MM.1S (cell line): ENCODE measurements around the gene NOTUM.

ENCODE experiments used
- DNase-seq: peaks from one replicate; pipeline ENCODE4 v3.0.0-alpha.2; 2015
- H2AFZ ChIP-seq: fragments of 300-600 bp; sonication (generic); 2 replicates; pipeline ENCODE4 v1.6.0; 2016; ENCODE audit warnings: antibody characterized with exemption, low read length
- H3F3A ChIP-seq: fragments of 300-600 bp; sonication (generic); 2 replicates; pipeline ENCODE4 v1.6.1; 2016; ENCODE audit warnings: mild to moderate bottlenecking, antibody characterized with exemption, low read length, moderate library complexity, mixed read lengths; ENCODE audit not compliant: insufficient read depth
- H3K27ac ChIP-seq: fragments of 300-600 bp; sonication (generic); 2 replicates; pipeline ENCODE4 v1.5.1; 2016; ENCODE audit warnings: mild to moderate bottlenecking, low read length
- H3K27me3 ChIP-seq: fragments of 300-600 bp; sonication (generic); replicated peaks from 2 replicates; pipeline ENCODE4 v1.6.0; 2016; ENCODE audit warnings: low read length; ENCODE audit not compliant: insufficient read depth
- H3K36me3 ChIP-seq: fragments of 300-600 bp; sonication (generic); replicated peaks from 2 replicates; pipeline ENCODE4 v1.6.1; 2016; ENCODE audit warnings: mild to moderate bottlenecking, low read length, mixed read lengths; ENCODE audit not compliant: insufficient read depth
- H3K4me1 ChIP-seq: fragments of 300-600 bp; sonication (generic); 2 replicates; pipeline ENCODE4 v1.6.1; 2016; ENCODE audit warnings: low read length, mixed read lengths
- H3K4me2 ChIP-seq: fragments of 300-600 bp; sonication (generic); 2 replicates; pipeline ENCODE4 v1.6.0; 2016; ENCODE audit warnings: low read depth, low read length
- H3K4me3 ChIP-seq: fragments of 300-600 bp; sonication (generic); 2 replicates; pipeline ENCODE4 v1.5.1; 2016; ENCODE audit warnings: low read length, mixed read lengths
- H3K79me2 ChIP-seq: fragments of 300-600 bp; sonication (generic); 2 replicates; pipeline ENCODE4 v1.6.1; 2016; ENCODE audit warnings: mixed run types, low read length, mixed read lengths
- H3K9ac ChIP-seq: fragments of 300-600 bp; sonication (generic); 2 replicates; pipeline ENCODE4 v1.6.1; 2016; ENCODE audit warnings: low read length, mixed read lengths
- H3K9me2 ChIP-seq: fragments of 300-600 bp; sonication (generic); replicated peaks from 2 replicates; pipeline ENCODE4 v1.6.1; 2016; ENCODE audit warnings: mild to moderate bottlenecking, low read length, mixed read lengths; ENCODE audit not compliant: insufficient read depth
- H3K9me3 ChIP-seq: fragments of 300-600 bp; sonication (generic); replicated peaks from 2 replicates; pipeline ENCODE4 v1.6.1; 2016; ENCODE audit warnings: mild to moderate bottlenecking, low read length, mixed read lengths; ENCODE audit not compliant: insufficient read depth
- H4K20me1 ChIP-seq: fragments of 300-600 bp; sonication (generic); 2 replicates; pipeline ENCODE4 v1.6.1; 2016; ENCODE audit warnings: mild to moderate bottlenecking, low read length, moderate library complexity, mixed read lengths; ENCODE audit not compliant: insufficient read depth
- CTCF ChIP-seq: fragments of 300-600 bp; sonication (generic); IDR thresholded peaks from 2 replicates; pipeline ENCODE4 v1.5.1; 2016; ENCODE audit warnings: antibody characterized with exemption, low read length, mixed read lengths
- EZH2 ChIP-seq: fragments of 300-600 bp; sonication (generic); optimal IDR thresholded peaks from 2 replicates; pipeline ENCODE3; 2017; ENCODE audit warnings: low read depth, mild to moderate bottlenecking, antibody characterized with exemption, low read length, mixed read lengths
- EZH2phosphoT487 ChIP-seq: fragments of 300-600 bp; sonication (generic); IDR thresholded peaks from 2 replicates; pipeline ENCODE4 v1.6.1; 2018; ENCODE audit warnings: antibody characterized with exemption, low read length

The NOTUM gene

GRCh38 chr17:81999976-82000802 is 39.2 kb upstream of the NOTUM start:
- H2AFZ ChIP-seq = no peak overlapping the region
- no peak overlapping the region for H3K27ac ChIP-seq
- no peaks in the 10 kb centered on the region for H3K27me3 ChIP-seq
- H3K79me2 ChIP-seq = no peaks in the 10 kb centered on the region
- H3K4me2 ChIP-seq = no peak overlapping the region
- H3K4me1 ChIP-seq = no peaks in the 10 kb centered on the region
- no peaks in the 10 kb centered on the region for H4K20me1 ChIP-seq
- DNase-seq = no peak
- H3K4me3 ChIP-seq = no peak overlapping the region
- no peaks in the 10 kb centered on the region for H3F3A ChIP-seq
- H3K9me2 ChIP-seq = no peaks in the 10 kb centered on the region
- H3K9me3 ChIP-seq = no peaks in the 10 kb centered on the region
- no peak overlapping the region for H3K9ac ChIP-seq
- no peak for TF ChIP-seq EZH2phosphoT487
- no peak for TF ChIP-seq EZH2
- TF ChIP-seq CTCF = no peak
- no peaks in the 10 kb centered on the region for H3K36me3 ChIP-seq

GRCh38 chr17:81999587-81999975 is 38.6 kb upstream of the NOTUM start:
- Histone ChIP-seq H2AFZ (no peak overlapping the region), H3K79me2 (no peaks in the 10 kb centered on the region), H3K9ac (no peak overlapping the region), H3K4me2 (no peak overlapping the region), H3K27ac (no peak overlapping the region), H3F3A (no peaks in the 10 kb centered on the region), H3K4me3 (no peak overlapping the region), H3K4me1 (no peaks in the 10 kb centered on the region), H4K20me1 (no peaks in the 10 kb centered on the region), H3K27me3 (no peaks in the 10 kb centered on the region), H3K9me2 (no peaks in the 10 kb centered on the region), H3K9me3 (no peaks in the 10 kb centered on the region), H3K36me3 (no peaks in the 10 kb centered on the region)
- no peak for TF ChIP-seq EZH2
- TF ChIP-seq EZH2phosphoT487 = no peak
- no peak for TF ChIP-seq CTCF
- DNase-seq = no peak

GRCh38 chr17:81998691-81999438 is 37.9 kb upstream of the NOTUM start:
- no peaks in the 10 kb centered on the region for H3K36me3 ChIP-seq
- DNase-seq = no peak
- no peak overlapping the region for H3K4me3 ChIP-seq
- H4K20me1 ChIP-seq = no peaks in the 10 kb centered on the region
- H3K9ac ChIP-seq = no peak overlapping the region
- H3K79me2 ChIP-seq = no peaks in the 10 kb centered on the region
- no peaks in the 10 kb centered on the region for H3F3A ChIP-seq
- no peak overlapping the region for H3K27ac ChIP-seq
- H3K9me2 ChIP-seq = no peaks in the 10 kb centered on the region
- H3K4me2 ChIP-seq = no peak overlapping the region
- no peak overlapping the region for H2AFZ ChIP-seq
- TF ChIP-seq CTCF = no peak
- no peak for TF ChIP-seq EZH2
- TF ChIP-seq EZH2phosphoT487 = no peak
- H3K9me3 ChIP-seq = no peaks in the 10 kb centered on the region
- no peaks in the 10 kb centered on the region for H3K27me3 ChIP-seq
- H3K4me1 ChIP-seq = no peaks in the 10 kb centered on the region
